H1 (cell line): ENCODE data around the gene APOL2. TPM values are rescaled to one million over a fixed set of nuclear protein-coding genes. Genes with fewer than 3 reads are reported as not detected.

Experiments
- CTCF ChIA-PET: fragments of 300-600 bp; sonication (Branson Sonifier 250); formaldehyde crosslinking; loops from one replicate; lab custom pipeline; 2021; ENCODE audit not compliant: partially characterized antibody; lab: Charles Lee
- POLR2A ChIA-PET: fragments of 300-600 bp; sonication (Branson Sonifier 250); formaldehyde crosslinking; loops from one replicate; lab custom pipeline; 2021; ENCODE audit warnings: inconsistent platforms; ENCODE audit not compliant: partially characterized antibody; lab: Charles Lee
- DNase-seq, 2 experiments: peaks; one replicate each; pipeline versions ENCODE4 v3.0.0 to v3.0.0-alpha.2; 2010 to 2022; ENCODE audit warnings: low spot score in 2 of 2, low read depth in 1 of 2, mixed read lengths in 1 of 2
- FAIRE-seq: peaks from 2 replicates; lab custom pipeline; 2011; peaks lifted over from hg19 to GRCh38; lab: Jason Lieb, UNC
- H2AFZ ChIP-seq: 2 replicates; pipeline ENCODE4 v1.8.1; 2012; ENCODE audit warnings: low read length, inconsistent platforms
- H2AK5ac ChIP-seq: 2 replicates; pipeline ENCODE4 v1.6.1; 2013; ENCODE audit warnings: low read depth, low read length
- H2BK120ac ChIP-seq: replicated peaks from 2 replicates; pipeline ENCODE3; 2013; ENCODE audit warnings: low read depth, low read length, inconsistent platforms
- H2BK12ac ChIP-seq: 2 replicates; pipeline ENCODE4 v1.6.1; 2013; ENCODE audit warnings: low read depth, low read length
- H2BK15ac ChIP-seq: 2 replicates; pipeline ENCODE4 v1.6.1; 2013; ENCODE audit warnings: low read length
- H2BK20ac ChIP-seq: 2 replicates; pipeline ENCODE4 v1.6.1; 2013; ENCODE audit warnings: low read length
- H2BK5ac ChIP-seq: 2 replicates; pipeline ENCODE4 v1.6.1; 2013; ENCODE audit warnings: low read depth, low read length
- H3K14ac ChIP-seq: 2 replicates; pipeline ENCODE4 v1.6.1; 2013; ENCODE audit warnings: inconsistent platforms; ENCODE audit not compliant: insufficient read length
- H3K18ac ChIP-seq: 2 replicates; pipeline ENCODE4 v1.6.1; 2013; ENCODE audit warnings: low read length; ENCODE audit errors: extremely low read depth
- H3K23ac ChIP-seq: 2 replicates; pipeline ENCODE4 v1.6.1; 2013; ENCODE audit warnings: inconsistent platforms; ENCODE audit not compliant: insufficient read length
- H3K23me2 ChIP-seq: 2 replicates; pipeline ENCODE4 v1.6.1; 2013; ENCODE audit warnings: low read depth, low read length
- H3K27ac ChIP-seq: 2 replicates; pipeline ENCODE4 v1.6.1; 2011; ENCODE audit warnings: low read depth, low read length, inconsistent platforms
- H3K27me3 ChIP-seq, 4 experiments: replicated peaks in 1 of 4; 1 replicate in 1 of 4; 2 replicates in 3 of 4; pipeline versions ENCODE4 v1.6.1 to v1.8.1; 2011 to 2013; ENCODE audit warnings: low read length in 3 of 4, mild to moderate bottlenecking in 3 of 4, inconsistent platforms in 2 of 4, mixed read lengths in 2 of 4, moderate library complexity in 1 of 4; ENCODE audit not compliant: control insufficient read depth in 3 of 4, insufficient read depth in 3 of 4; ENCODE audit errors: extremely low read depth in 1 of 4
- H3K36me3 ChIP-seq, 4 experiments: 2 replicates each; pipeline versions ENCODE4 v1.6.1 to v1.8.1; 2011 to 2013; ENCODE audit warnings: mild to moderate bottlenecking in 4 of 4, low read length in 3 of 4, moderate library complexity in 2 of 4, control low read depth in 1 of 4, inconsistent platforms in 1 of 4; ENCODE audit not compliant: insufficient read depth in 4 of 4, control insufficient read depth in 2 of 4
- H3K4ac ChIP-seq: replicated peaks from 2 replicates; pipeline ENCODE3; 2013; ENCODE audit warnings: low read length, low read depth, mixed read lengths, inconsistent platforms; ENCODE audit not compliant: insufficient read length
- H3K4me1 ChIP-seq, 4 experiments: replicated peaks in 1 of 4; 1 replicate in 1 of 4; 2 replicates in 3 of 4; pipeline versions ENCODE4 v1.6.1 to v1.8.1; 2011 to 2013; ENCODE audit warnings: low read length in 3 of 4, inconsistent platforms in 2 of 4, mixed read lengths in 1 of 4; ENCODE audit not compliant: insufficient read depth in 4 of 4, control insufficient read depth in 3 of 4
- H3K4me2 ChIP-seq, 2 experiments: 2 replicates each; pipeline versions ENCODE4 v1.6.1 to v1.8.1; 2011 to 2013; ENCODE audit warnings: low read depth in 2 of 2, low read length in 2 of 2, control low read depth in 1 of 2, inconsistent platforms in 1 of 2, mild to moderate bottlenecking in 1 of 2; ENCODE audit not compliant: insufficient read depth in 1 of 2
- H3K4me3 ChIP-seq, 4 experiments: fragments of 200-600, 300-600 bp in 1 of 4; sonication (generic), shearing (Covaris generic), sonication (Bioruptor Twin) in 1 of 4; 2 replicates each; pipeline versions ENCODE4 v1.5.1 to v1.8.1; 2011 to 2016; ENCODE audit warnings: low read length in 4 of 4, low read depth in 3 of 4, control low read depth in 2 of 4, inconsistent platforms in 2 of 4, mild to moderate bottlenecking in 2 of 4, mixed read lengths in 1 of 4, moderate library complexity in 1 of 4; ENCODE audit not compliant: insufficient read depth in 2 of 4; ENCODE audit errors: extremely low read depth in 1 of 4
- H3K56ac ChIP-seq: replicated peaks from 2 replicates; pipeline ENCODE3; 2013; ENCODE audit warnings: low read depth, mild to moderate bottlenecking, mixed read lengths, low read length, inconsistent platforms; ENCODE audit not compliant: insufficient read length
- H3K79me1 ChIP-seq: 2 replicates; pipeline ENCODE4 v1.6.1; 2013; ENCODE audit warnings: low read depth, low read length, control low read depth
- H3K79me2 ChIP-seq, 2 experiments: 2 replicates each; pipeline versions ENCODE4 v1.6.1 to v1.8.1; 2012 to 2013; ENCODE audit warnings: low read length in 2 of 2, mild to moderate bottlenecking in 2 of 2, inconsistent platforms in 1 of 2; ENCODE audit not compliant: insufficient read depth in 2 of 2, control insufficient read depth in 1 of 2
- H3K9ac ChIP-seq, 4 experiments: replicated peaks in 1 of 4; 1 replicate in 1 of 4; 2 replicates in 3 of 4; pipeline versions ENCODE4 v1.6.1 to v1.8.1; 2011 to 2013; ENCODE audit warnings: low read depth in 3 of 4, low read length in 3 of 4, control low read depth in 2 of 4, mild to moderate bottlenecking in 2 of 4, moderate library complexity in 2 of 4, inconsistent platforms in 1 of 4; ENCODE audit errors: extremely low read depth in 1 of 4
- H3K9me3 ChIP-seq, 2 experiments: 2 replicates each; pipeline versions ENCODE4 v1.6.1 to v1.8.1; 2012 to 2013; ENCODE audit warnings: mild to moderate bottlenecking in 2 of 2, moderate library complexity in 2 of 2, control low read depth in 1 of 2, inconsistent platforms in 1 of 2, low read depth in 1 of 2, low read length in 1 of 2, mixed read lengths in 1 of 2; ENCODE audit not compliant: insufficient read depth in 2 of 2
- H4K20me1 ChIP-seq, 2 experiments: replicated peaks in 1 of 2; 2 replicates each; pipeline versions ENCODE3 to v1.8.1; 2011 to 2013; ENCODE audit warnings: inconsistent platforms in 2 of 2, low read length in 2 of 2, mild to moderate bottlenecking in 1 of 2; ENCODE audit not compliant: insufficient read depth in 2 of 2, control insufficient read depth in 1 of 2
- H4K5ac ChIP-seq: 2 replicates; pipeline ENCODE4 v1.6.1; 2013; ENCODE audit warnings: low read length, low read depth, mixed read lengths, inconsistent platforms; ENCODE audit not compliant: insufficient read length
- H4K8ac ChIP-seq: 2 replicates; pipeline ENCODE4 v1.8.0; 2013; ENCODE audit warnings: mild to moderate bottlenecking, moderate library complexity, low read length, inconsistent platforms; ENCODE audit not compliant: insufficient read depth; ENCODE audit errors: extremely low read depth
- H4K91ac ChIP-seq: replicated peaks from 2 replicates; pipeline ENCODE3; 2013; ENCODE audit warnings: low read length, mixed read lengths, inconsistent platforms; ENCODE audit not compliant: insufficient read length
- ATF2 ChIP-seq: IDR thresholded peaks from 2 replicates; pipeline ENCODE4 v1.6.1; 2012; ENCODE audit warnings: low read length, inconsistent platforms
- ATF3 ChIP-seq: IDR thresholded peaks from 2 replicates; pipeline ENCODE4 v1.6.1; 2011; ENCODE audit warnings: low read depth, mild to moderate bottlenecking, low read length; ENCODE audit not compliant: insufficient read depth
- CREB1 ChIP-seq: IDR thresholded peaks from 2 replicates; pipeline ENCODE4 v1.6.1; 2012; ENCODE audit warnings: inconsistent platforms
- EZH2 ChIP-seq: fragments of 200-600 bp; sonication (generic); IDR thresholded peaks from 2 replicates; pipeline ENCODE4 v1.7.1; 2012; ENCODE audit warnings: low read depth, mild to moderate bottlenecking, moderate library complexity, low read length, inconsistent platforms; ENCODE audit not compliant: severe bottlenecking
- MAX ChIP-seq: IDR thresholded peaks from 2 replicates; pipeline ENCODE4 v1.6.1; 2012; ENCODE audit warnings: inconsistent platforms
- NRF1 ChIP-seq: IDR thresholded peaks from 2 replicates; pipeline ENCODE4 v1.6.1; 2011; ENCODE audit warnings: mild to moderate bottlenecking, low read depth, low read length, improper control_type of control experiment
- POU5F1 ChIP-seq: IDR thresholded peaks from 2 replicates; pipeline ENCODE4 v1.6.1; 2011; ENCODE audit warnings: low read depth, mild to moderate bottlenecking, low read length, moderate library complexity
- RBBP5 ChIP-seq: IDR thresholded peaks from 2 replicates; pipeline ENCODE4 v1.7.1; 2012; ENCODE audit warnings: low read depth, mild to moderate bottlenecking, inconsistent platforms, low read length, moderate library complexity, borderline replicate concordance
- SRF ChIP-seq: IDR thresholded peaks from 2 replicates; pipeline ENCODE4 v1.6.1; 2011; ENCODE audit warnings: mild to moderate bottlenecking, low read depth, low read length, moderate library complexity
- TCF12 ChIP-seq: IDR thresholded peaks from 2 replicates; pipeline ENCODE4 v1.6.1; 2011; ENCODE audit warnings: low read depth, mild to moderate bottlenecking, low read length
- WGBS, 2 experiments: shearing (Covaris generic) in 1 of 2; methylation state at CpG; one replicate each; pipeline versions ENCODE4 v1.1.6 to v1.1.7; 2013 to 2015; ENCODE audit warnings: low lambda C conversion rate in 2 of 2, mixed read lengths in 2 of 2, inconsistent platforms in 1 of 2, low coverage in 1 of 2, missing lambda C conversion rate in 1 of 2; ENCODE audit not compliant: insufficient replicate concordance in 2 of 2, insufficient coverage in 1 of 2, insufficient read length in 1 of 2; ENCODE audit errors: extremely low coverage in 1 of 2, missing lambda C conversion rate in 1 of 2; 5-methylcytosine and 5-hydroxymethylcytosine counted together
- polyA plus RNA-seq, 7 experiments: library from polyadenylated mRNA; depleted of rRNA in 3 of 7; stranded (reverse) in 5 of 7; unstranded in 2 of 7; fragments of >200 nt in 5 of 7; fragments of 200-250 nt in 2 of 7; gene quantifications; 1 replicate in 5 of 7; 2 replicates in 1 of 7; 4 replicates in 1 of 7; pipeline versions ENCODE4 v1.2.1 to v1.2.3, GENCODE V29; 2011 to 2013; ENCODE audit warnings: missing spikeins in 2 of 7, mixed read lengths in 2 of 7
- total RNA-seq: library from RNA; stranded (reverse); fragmentation: NEBNext Ultra II Directional; extraction: Animal tissue kit (Norgen Biotek cat#: 25700); gene quantifications from 2 replicates; pipeline ENCODE4 v1.2.1, GENCODE V29; 2021

APOL2 gene
- total and polyA plus RNA-seq, 2 of the 8 experiments (the other 6 are each of a cell fraction or from before 2014, with no cell fraction given): 8.1 to 11.0 TPM

GRCh38 chr22:36234919-36235318 is 4.4 kb downstream of the APOL2 start:
- H3K79me1 ChIP-seq: no peaks in the 10 kb centered on the region
- H3K27me3 ChIP-seq: no peaks in the 10 kb centered on the region
- 90% methylated on average over 2 of the region's 2 CpGs; no CpG with 5 or more reads in 1 of the 2 experiments for WGBS, 2 experiments
- no peaks in the 10 kb centered on the region for H4K20me1 ChIP-seq
- no peak for TF ChIP-seq NRF1
- TF ChIP-seq EZH2: no peak
- no peak for TF ChIP-seq POU5F1
- TF ChIP-seq CREB1: no peak
- TF ChIP-seq TCF12: no peak
- TF ChIP-seq MAX: no peak
- TF ChIP-seq ATF2: no peak
- TF ChIP-seq RBBP5: no peak
- no peak for TF ChIP-seq SRF
- TF ChIP-seq ATF3: no peak
- no peak overlapping the region for H2BK15ac ChIP-seq
- peaks cover 0 to 3% (median 0%) of the 10 kb centered on the region in 4 experiments; a peak in 1 of 8 replicates for H3K36me3 ChIP-seq
- no peak for DNase-seq
- ChIA-PET CTCF (interaction anchor here (0.9 to 4.0 kb wide), 5 partner anchors 9 to 54 kb away, joined by 3 to 20 read pairs (median 4); no protein-coding TSS in a partner anchor), POLR2A (interaction anchor here (1.6 kb wide), 1 partner anchor 10 kb away, joined by 3 read pairs; no protein-coding TSS in a partner anchor)
- H4K5ac ChIP-seq: no peak overlapping the region
- H3K18ac ChIP-seq: no peak overlapping the region
- H2BK5ac ChIP-seq: no peak overlapping the region
- H3K9me3 ChIP-seq: no peaks in the 10 kb centered on the region
- no peak overlapping the region for H2BK120ac ChIP-seq
- H3K23me2 ChIP-seq: peaks cover 3% of the 10 kb centered on the region
- no peak overlapping the region for H2BK12ac ChIP-seq
- no peak overlapping the region for H4K91ac ChIP-seq
- no peak overlapping the region for H3K23ac ChIP-seq
- H3K9ac ChIP-seq: no peak overlapping the region
- H3K14ac ChIP-seq: no peak overlapping the region
- no peak for FAIRE-seq
- peaks cover 0 to 5% of the 10 kb centered on the region in 2 experiments; a peak in 1 of 4 replicates for H3K79me2 ChIP-seq
- H3K4me2 ChIP-seq: no peak overlapping the region
- H3K27ac ChIP-seq: no peak overlapping the region
- H3K4ac ChIP-seq: no peak overlapping the region
- no peak overlapping the region for H3K56ac ChIP-seq
- no peak overlapping the region for H2AK5ac ChIP-seq
- H4K8ac ChIP-seq: no peak overlapping the region
- no peak overlapping the region for H2AFZ ChIP-seq
- no peak overlapping the region for H2BK20ac ChIP-seq
- peaks cover 0 to 16% (median 9%) of the 10 kb centered on the region in 4 experiments; a peak in 6 of 7 replicates for H3K4me1 ChIP-seq
- H3K4me3 ChIP-seq: no peak overlapping the region
